T-helper 2 cell treated with Interferon-gamma antibody and Interleukin-4, amounts not matched to agents 5 μg/mL and 100 μg/mL, for 36 hours (primary cell): ENCODE data around the gene ANKRD18A.
"Not testable (repeated sequence)": the region's sequence is repeated elsewhere in the genome, so short reads cannot be mapped to it uniquely, and the experiment has no call there.

ENCODE experiments used
- DNase-seq: peaks from one replicate; pipeline ENCODE4 v3.0.0; 2021; ENCODE audit warnings: low spot score
- H3K27ac Mint-ChIP-seq: one replicate; pipeline ENCODE4 v1.8.0; 2021; ENCODE audit warnings: mild to moderate bottlenecking, mixed read lengths
- H3K27me3 Mint-ChIP-seq: one replicate; pipeline ENCODE4 v1.8.0; 2021; ENCODE audit warnings: low read depth, mixed read lengths
- H3K36me3 Mint-ChIP-seq: one replicate; pipeline ENCODE4 v1.8.0; 2021; ENCODE audit warnings: low read depth, mixed read lengths
- H3K4me1 Mint-ChIP-seq: one replicate; pipeline ENCODE4 v1.8.0; 2021; ENCODE audit warnings: low read depth, mixed read lengths
- H3K4me3 Mint-ChIP-seq: one replicate; pipeline ENCODE4 v1.8.0; 2022; ENCODE audit warnings: mild to moderate bottlenecking, moderate library complexity, mixed read lengths
- H3K9me3 Mint-ChIP-seq: one replicate; pipeline ENCODE4 v1.8.0; 2021; ENCODE audit warnings: mixed read lengths

ANKRD18A gene

GRCh38 chr9:38598029-38598745, 22.2 kb downstream of the ANKRD18A start:
- not testable (repeated sequence) for H3K4me1 Mint-ChIP-seq, H3K4me3 Mint-ChIP-seq, H3K27ac Mint-ChIP-seq, DNase-seq, H3K9me3 Mint-ChIP-seq, H3K27me3 Mint-ChIP-seq, H3K36me3 Mint-ChIP-seq

- H3K9me3 Mint-ChIP-seq, H3K27ac Mint-ChIP-seq, H3K27me3 Mint-ChIP-seq, H3K4me3 Mint-ChIP-seq, H3K4me1 Mint-ChIP-seq, H3K36me3 Mint-ChIP-seq, DNase-seq: not testable (repeated sequence)
Observed at GRCh38 chr9:38595117-38595516, 25.3 kb downstream of the ANKRD18A start.

- not testable (repeated sequence) for H3K27me3 Mint-ChIP-seq, H3K9me3 Mint-ChIP-seq, H3K4me1 Mint-ChIP-seq, H3K4me3 Mint-ChIP-seq, DNase-seq, H3K27ac Mint-ChIP-seq, H3K36me3 Mint-ChIP-seq
Observed at GRCh38 chr9:38591346-38592063, 28.9 kb downstream of the ANKRD18A start.

- H3K4me3 Mint-ChIP-seq, DNase-seq, H3K36me3 Mint-ChIP-seq: not testable (repeated sequence)
Observed at GRCh38 chr9:38583765-38584164, 36.6 kb downstream of the ANKRD18A start.

GRCh38 chr9:38580112-38580511, 40.3 kb downstream of the ANKRD18A start:
- H3K4me1 Mint-ChIP-seq, H3K9me3 Mint-ChIP-seq, H3K4me3 Mint-ChIP-seq, DNase-seq, H3K27ac Mint-ChIP-seq, H3K36me3 Mint-ChIP-seq, H3K27me3 Mint-ChIP-seq: not testable (repeated sequence)

More at GRCh38 chr9:38583765-38584164, 36.6 kb downstream of the ANKRD18A start:
- H3K27me3 Mint-ChIP-seq, H3K27ac Mint-ChIP-seq, H3K4me1 Mint-ChIP-seq, H3K9me3 Mint-ChIP-seq: not testable (repeated sequence)

- H3K27ac Mint-ChIP-seq, H3K36me3 Mint-ChIP-seq, H3K4me3 Mint-ChIP-seq, DNase-seq, H3K9me3 Mint-ChIP-seq, H3K4me1 Mint-ChIP-seq, H3K27me3 Mint-ChIP-seq: not testable (repeated sequence)
Observed at GRCh38 chr9:38576181-38576580, 44.2 kb downstream of the ANKRD18A start.

GRCh38 chr9:38566048-38566447, 54.3 kb downstream of the ANKRD18A start:
- H3K27me3 Mint-ChIP-seq, H3K4me1 Mint-ChIP-seq, H3K4me3 Mint-ChIP-seq, H3K27ac Mint-ChIP-seq, H3K9me3 Mint-ChIP-seq, DNase-seq, H3K36me3 Mint-ChIP-seq: not testable (repeated sequence)

GRCh38 chr9:38565178-38565577, 55.2 kb downstream of the ANKRD18A start:
- not testable (repeated sequence) for H3K27me3 Mint-ChIP-seq, H3K27ac Mint-ChIP-seq, DNase-seq, H3K36me3 Mint-ChIP-seq, H3K4me1 Mint-ChIP-seq, H3K4me3 Mint-ChIP-seq, H3K9me3 Mint-ChIP-seq

GRCh38 chr9:38563911-38564310, 56.5 kb downstream of the ANKRD18A start:
- H3K9me3 Mint-ChIP-seq, H3K36me3 Mint-ChIP-seq, H3K27ac Mint-ChIP-seq, DNase-seq, H3K27me3 Mint-ChIP-seq, H3K4me3 Mint-ChIP-seq: not testable (repeated sequence)
- H3K4me1 Mint-ChIP-seq = peaks cover 11% of the 10 kb centered on the region

- H3K27me3 Mint-ChIP-seq = not testable (repeated sequence)
Observed at GRCh38 chr9:38561134-38561533, 59.3 kb downstream of the ANKRD18A start.

GRCh38 chr9:38559172-38559571, 61.2 kb downstream of the ANKRD18A start:
- not testable (repeated sequence) for H3K36me3 Mint-ChIP-seq, DNase-seq, H3K4me3 Mint-ChIP-seq, H3K27ac Mint-ChIP-seq, H3K9me3 Mint-ChIP-seq, H3K27me3 Mint-ChIP-seq
- H3K4me1 Mint-ChIP-seq = peaks cover 16% of the 10 kb centered on the region

More at GRCh38 chr9:38561134-38561533, 59.3 kb downstream of the ANKRD18A start:
- not testable (repeated sequence) for DNase-seq, H3K4me3 Mint-ChIP-seq, H3K9me3 Mint-ChIP-seq, H3K27ac Mint-ChIP-seq, H3K36me3 Mint-ChIP-seq
- H3K4me1 Mint-ChIP-seq = peaks cover 20% of the 10 kb centered on the region

- peaks cover 17% of the 10 kb centered on the region for H3K4me1 Mint-ChIP-seq
- not testable (repeated sequence) for DNase-seq, H3K36me3 Mint-ChIP-seq, H3K27ac Mint-ChIP-seq, H3K27me3 Mint-ChIP-seq, H3K9me3 Mint-ChIP-seq, H3K4me3 Mint-ChIP-seq
Observed at GRCh38 chr9:38557746-38558145, 62.6 kb downstream of the ANKRD18A start.

- not testable (repeated sequence) for H3K27me3 Mint-ChIP-seq, H3K9me3 Mint-ChIP-seq, DNase-seq, H3K4me3 Mint-ChIP-seq, H3K27ac Mint-ChIP-seq, H3K36me3 Mint-ChIP-seq
- peaks cover 17% of the 10 kb centered on the region for H3K4me1 Mint-ChIP-seq
Observed at GRCh38 chr9:38554966-38555365, 65.4 kb downstream of the ANKRD18A start.

- H3K4me3 Mint-ChIP-seq, H3K27me3 Mint-ChIP-seq, H3K27ac Mint-ChIP-seq, H3K36me3 Mint-ChIP-seq, H3K9me3 Mint-ChIP-seq, DNase-seq: not testable (repeated sequence)
- H3K4me1 Mint-ChIP-seq = peaks cover 12% of the 10 kb centered on the region
Observed at GRCh38 chr9:38553019-38553418, 67.4 kb downstream of the ANKRD18A start.
